ENCODE results near the gene NUDT14.
A peak's percentile ranks its signal among the peaks of the same experiment; 100 is the strongest.

Gene NUDT14

DNA sequence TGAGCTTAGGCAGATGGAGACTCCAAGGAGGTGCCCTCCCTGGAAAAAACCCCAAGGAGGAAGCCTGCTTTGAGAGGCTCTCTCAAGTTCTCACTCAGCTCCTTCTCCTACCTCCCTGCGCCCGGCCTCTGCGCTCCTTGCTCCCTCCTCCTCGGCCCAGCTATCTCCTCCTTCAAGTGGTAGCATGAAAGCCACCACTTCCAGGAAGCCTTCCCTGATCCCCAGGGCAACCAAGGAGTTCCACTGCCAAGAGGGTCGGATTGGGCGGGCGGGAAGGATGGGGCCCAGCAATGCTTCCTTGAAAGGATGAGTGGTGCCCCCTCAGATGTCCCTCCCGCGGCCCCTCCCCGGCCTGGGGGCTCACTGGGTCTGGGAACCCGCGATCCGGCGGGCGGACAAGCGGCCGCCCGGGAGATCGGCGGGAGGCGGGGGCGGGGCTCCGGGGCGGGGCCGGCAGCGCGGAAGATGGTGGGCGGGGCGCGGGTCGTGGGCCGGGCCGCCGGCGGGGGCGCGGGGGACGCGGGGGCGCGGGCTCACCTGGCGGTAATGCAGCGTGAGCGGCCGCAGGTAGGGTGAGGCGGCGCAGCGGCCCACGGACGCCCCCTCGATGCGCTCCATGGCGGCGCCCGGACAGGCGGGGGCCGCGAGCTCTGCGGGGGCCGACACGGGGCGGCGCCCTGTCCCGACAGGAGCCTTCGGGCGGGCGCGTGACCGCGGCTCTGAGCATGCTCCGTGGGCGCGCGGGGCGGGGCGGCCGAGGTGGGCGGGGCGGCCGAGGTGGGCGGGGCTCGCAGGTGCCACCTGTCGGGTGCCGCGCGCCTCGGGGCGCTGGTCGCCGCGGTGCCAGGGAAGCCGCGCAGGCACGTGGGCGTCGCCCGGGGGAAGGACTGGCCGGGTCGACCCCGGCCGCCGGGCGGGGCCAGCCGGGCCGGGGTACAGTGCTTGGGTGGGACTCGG is at the start of gene NUDT14:
Gene NUDT14 (minus strand): TSS at position 721 of the 957 bp plus-strand sequence. CDS start 103 bp downstream, at position 618.
- DNase-seq = peak; percentile 99

DNA sequence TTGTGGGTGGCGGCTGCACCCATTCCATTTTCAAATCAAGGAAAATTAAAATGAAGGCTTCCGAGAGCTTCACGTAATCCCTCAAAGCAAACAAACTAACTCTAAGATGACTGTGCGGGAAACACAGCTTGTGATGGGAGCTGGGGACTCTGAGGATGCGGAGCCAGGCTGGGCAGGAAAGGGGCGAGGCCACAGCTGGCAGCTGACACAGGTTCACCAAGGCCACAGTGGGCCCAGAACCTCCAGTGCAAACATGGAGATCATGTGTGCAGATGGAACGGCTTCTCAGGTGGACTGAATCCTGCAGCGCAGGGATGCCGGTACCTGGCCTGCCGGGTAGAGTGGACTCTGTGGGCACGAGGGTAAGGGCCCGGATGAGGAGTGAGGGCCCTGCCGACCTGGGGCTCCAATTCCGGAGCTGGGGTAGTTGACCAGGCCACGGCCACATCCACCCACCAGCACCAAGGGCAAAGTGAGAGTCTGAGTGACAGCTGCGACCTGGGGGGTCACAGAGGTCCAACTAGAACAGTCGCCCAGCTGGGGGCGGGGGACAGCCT is 48.1 kb upstream of the NUDT14 start:
- DNase-seq = no peak

DNA sequence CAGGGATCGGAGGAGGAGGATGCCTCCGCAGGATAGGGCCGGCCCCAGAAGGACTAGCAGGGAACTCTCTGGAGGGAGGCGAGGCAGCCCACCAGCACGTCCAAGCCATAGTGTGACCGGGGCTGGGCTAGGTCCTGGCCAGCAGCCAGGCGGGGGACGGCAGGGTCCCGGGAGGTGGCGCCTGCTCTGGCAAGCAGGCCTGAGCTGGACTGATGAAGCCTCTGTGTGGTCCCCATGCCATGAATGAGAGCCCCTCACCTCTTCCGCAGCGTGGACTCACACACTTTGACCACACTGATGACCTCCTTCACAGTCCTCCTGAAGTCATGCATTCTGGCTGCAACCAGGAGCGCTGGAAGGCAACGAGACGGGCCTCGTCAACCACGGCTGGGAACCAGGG is 47.5 kb upstream of the NUDT14 start:
- DNase-seq = no peak

DNA sequence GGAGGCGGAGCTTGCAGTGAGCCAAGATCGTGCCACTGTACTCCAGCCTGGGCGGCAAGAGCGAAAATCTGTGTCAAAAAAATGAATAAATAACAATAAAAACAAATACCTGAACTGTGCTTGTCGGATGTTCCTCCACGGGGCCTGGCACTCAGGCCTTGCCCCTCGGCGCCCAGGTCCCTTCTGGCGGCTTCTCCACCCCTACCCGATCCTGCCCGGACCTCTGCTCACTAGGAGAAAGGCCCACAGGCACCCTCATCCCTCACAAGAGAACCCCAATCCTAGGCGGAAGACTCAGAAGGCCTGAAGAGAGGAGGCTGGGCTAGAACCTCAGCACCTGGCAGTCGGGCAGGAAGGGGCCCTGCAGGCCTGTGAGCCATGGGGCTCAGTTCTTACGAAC is 46.2 kb upstream of the NUDT14 start:
- no peak for DNase-seq

DNA sequence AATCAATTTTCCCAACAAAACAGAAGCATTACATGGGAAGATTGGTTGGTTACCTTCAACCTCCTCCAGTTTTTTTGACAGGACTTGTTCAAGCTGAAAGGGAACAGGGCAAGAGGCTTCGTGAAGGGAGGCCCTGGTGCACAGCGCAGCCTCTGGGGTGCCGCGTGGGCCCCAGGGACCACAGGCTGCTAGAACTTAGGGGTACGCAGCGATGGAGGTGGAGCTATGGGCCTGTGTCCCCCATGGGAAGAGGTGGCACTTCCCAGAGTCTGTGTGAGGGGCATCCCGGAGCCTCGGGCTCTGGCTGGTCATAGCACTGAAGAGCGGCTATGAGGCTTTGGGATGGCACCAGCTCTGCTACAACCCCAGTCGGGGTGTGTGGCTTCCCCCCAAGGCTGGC is 45.1 kb upstream of the NUDT14 start:
- DNase-seq = no peak

DNA sequence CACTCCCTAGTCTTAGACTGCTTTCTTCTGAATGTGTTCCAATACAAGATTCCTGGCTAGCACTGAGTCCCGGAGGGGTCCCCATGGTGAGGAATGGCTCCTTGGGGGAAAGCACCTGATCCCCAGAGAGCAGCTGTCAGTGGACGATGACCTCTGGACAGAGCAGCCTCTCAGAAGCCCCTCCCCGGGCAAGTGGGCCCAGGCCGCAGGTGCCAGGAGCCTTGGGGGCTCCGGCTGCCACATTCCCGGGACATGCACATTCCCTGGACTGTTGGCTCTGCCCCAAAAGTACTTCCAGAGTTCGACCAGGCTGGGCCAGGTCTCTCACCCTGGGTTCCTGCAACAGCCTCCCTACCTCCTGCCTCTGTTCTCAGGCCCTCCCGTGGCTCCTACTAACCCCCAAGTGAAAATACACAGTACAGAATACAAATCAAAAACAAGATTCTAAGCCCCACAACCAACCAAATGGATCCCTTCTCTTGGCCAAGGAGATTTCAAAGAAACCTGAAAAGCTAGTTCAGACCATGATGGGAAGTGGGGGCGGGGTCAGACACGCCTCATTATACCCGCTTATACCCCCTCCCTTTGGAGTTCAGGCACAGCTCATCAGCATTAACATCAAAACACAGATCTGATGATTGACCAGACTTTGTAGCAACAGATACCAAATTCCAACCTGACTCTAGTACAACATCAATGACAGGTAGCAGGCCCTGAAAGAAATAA is 43.9 kb upstream of the NUDT14 start:
- no peak for DNase-seq

DNA sequence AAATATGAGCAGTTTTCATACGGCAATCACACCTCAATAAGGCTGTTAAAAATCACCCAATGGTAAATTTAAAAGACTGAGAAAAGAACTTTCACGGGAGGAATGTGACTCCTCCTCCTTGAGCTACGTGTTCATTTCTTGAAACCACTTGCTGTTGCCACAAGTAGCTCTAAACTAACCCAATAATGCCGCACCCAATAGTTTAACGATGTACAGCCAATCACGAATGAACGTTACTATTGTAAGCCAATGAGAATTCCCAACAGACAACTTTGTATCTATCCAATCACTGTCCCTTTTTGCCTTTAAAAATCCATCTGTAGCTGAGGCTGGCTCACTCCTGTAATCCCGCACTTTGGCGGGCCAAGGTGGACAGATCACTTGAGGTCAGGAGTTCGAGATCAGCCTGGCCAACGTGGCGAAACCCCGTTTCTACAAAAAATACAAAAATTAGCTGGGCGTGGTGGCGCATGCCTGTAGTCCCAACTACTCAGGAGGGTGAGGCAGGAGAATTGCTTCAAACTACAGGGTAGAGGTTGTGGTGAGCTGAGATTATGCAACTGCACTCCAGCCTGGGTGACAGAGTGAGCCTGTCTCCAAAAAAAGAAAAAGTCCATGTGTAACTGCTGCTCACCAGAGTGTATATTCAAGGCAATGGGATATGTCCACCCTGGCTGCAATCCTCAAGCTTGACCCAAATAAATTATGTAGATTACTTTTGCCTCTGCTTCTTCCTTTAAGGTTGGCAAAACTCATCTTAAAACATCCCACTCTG is 42.8 kb upstream of the NUDT14 start:
- DNase-seq = no peak

DNA sequence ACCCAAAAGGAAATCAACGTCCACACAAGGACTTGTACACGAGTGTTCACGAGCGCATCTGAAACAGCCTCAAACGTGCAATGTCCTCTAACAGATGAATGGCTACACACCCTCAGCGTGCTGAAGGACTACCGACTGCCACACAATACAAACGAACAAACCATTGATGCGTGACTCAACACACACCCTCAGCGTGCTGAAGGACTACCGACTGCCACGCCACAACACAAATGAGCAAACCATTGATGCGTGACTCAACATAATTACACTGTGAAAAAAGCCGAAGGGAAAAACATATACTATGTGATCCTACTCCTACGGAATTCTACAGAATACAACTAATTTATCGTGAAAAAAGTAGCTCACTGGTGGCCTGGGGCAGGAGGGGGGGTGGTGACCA is 42.1 kb upstream of the NUDT14 start:
- no peak for DNase-seq

DNA sequence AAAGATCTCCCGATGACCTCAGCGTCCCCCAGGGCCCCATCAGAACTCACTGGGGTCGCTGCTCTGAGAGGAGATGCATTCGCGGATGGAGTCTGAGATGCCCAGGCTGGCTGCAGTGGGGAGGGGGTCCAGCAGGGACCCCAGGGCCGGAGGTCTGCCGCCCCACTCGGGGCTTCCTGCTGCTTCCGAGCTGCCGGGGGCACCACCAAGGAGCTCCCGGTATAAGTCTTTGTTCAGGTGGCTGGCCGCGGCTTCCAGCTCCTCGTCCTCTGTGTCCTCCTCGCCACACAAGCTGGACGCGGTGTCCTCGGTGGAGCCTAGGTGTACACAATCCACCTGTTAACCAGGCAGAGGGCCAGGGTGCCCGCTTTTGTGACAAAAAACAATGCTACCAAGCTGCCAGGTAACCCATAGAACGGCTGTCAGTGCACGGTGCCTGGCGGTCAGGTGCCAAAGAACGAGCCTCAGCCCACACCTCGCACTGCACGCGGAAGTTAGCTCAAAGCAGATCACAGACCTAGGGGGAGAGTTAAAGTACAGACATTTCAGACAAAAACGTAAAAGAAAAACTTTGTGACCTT is 40.6 kb upstream of the NUDT14 start:
- DNase-seq = no peak

DNA sequence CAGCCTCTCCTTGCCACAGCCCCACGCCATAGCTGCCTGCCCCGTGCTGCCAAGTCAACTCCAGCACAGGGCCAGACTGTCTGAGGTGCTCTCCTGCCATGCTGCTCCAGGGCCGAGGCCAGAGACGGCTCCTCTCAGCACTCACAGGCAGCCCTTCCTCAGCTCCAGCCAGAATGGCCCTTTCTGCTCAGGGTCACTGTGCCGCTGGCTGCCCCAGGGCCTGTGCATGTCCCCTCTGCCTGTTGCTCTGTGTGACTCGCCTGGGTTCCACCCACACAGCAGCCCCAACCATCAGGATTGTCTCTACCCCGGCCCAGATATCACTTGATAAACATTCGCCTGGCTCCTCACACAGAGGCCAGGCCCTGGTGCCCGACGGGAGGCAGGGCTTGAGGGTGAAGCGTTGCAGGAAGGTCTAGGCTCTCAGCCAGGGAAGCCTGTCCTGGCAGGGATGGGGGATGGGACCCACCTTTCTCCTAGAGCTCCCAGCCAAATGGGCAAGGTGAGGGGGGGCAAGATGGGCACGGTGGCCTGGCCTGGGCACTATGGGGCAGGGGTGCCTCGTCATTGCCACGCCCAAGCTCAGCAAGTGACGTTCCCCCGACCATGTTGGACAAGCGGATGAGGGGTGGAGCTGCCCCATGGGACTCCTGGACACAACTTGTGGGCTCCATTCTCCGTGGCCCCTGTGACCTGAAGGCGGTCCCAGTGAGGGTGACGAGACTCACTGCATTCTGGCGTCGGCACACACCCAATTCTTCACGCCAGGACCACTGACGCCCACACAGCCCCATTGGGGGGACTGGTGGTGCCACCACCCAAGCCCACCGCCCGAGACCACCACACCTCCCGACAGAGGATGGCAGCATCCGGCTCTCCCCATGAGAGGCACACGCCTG is 39.8 kb upstream of the NUDT14 start:
- no peak for DNase-seq

DNA sequence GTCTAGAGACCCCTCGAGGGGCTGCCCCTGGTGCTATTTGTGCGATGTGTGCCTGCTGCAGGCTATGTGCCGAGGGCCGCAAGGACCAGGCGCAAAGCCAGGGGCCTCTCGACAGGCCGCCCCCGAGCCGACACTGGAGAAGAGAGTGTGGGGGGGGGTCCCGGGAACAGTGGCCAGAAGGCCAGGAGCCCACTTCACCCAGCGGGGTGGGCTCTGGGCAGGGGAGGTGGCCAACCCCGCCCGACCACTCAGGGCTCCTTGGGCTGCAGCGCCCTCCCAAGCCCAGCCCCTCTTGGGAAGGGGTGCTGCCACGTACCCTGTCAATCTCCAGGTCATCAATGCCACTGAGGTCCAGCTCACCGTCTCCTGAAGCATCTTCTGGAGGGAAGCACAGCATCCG is 38.6 kb upstream of the NUDT14 start:
- DNase-seq = no peak

DNA sequence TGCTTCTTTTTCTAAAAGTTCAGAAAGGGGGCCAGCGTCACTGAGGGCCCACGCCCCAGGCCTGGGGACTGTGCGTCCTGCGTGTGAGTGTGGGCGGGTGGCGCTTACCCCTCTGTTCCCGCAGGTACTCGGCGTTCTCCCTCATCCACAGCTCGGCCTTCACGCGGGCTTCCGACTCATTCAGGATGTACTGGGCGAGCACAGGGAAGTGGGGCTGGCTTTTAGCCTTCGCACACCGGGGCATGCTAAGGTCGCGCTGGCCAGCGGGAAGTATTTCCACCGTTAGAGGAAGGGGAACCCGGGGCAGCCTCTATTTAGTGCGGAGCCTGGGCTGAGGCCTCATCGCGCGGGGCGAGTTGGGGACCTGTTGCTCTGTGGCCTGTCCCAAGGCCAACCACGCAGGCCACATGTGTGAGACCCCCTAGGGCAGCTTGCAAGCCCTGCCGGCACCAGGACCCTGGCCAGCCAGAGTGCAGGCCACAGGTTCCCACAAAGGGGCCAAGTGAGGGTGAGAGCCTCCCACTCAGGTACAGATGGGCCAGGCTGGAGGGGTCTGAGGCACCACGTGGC is 38.0 kb upstream of the NUDT14 start:
- no peak for DNase-seq

DNA sequence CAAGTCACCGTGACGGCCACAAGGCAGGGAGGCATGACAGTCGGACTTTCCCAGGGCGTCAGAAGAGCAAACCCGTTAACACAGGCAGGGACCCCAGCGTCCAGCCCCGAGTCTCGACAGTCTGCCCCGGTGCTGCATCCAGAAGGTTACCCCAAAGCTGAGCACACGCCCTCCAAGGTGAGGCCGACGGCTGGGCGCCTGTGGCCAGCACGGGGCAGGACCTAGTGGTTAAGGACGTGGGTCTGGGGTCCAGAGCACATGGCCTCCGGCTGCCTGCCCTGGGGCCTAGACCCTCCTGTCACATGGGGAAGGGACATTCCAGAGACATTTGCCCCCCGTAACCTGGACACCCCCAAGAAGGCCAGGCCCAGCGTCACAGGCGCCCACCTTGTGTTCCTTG is 37.5 kb upstream of the NUDT14 start:
- no peak for DNase-seq

DNA sequence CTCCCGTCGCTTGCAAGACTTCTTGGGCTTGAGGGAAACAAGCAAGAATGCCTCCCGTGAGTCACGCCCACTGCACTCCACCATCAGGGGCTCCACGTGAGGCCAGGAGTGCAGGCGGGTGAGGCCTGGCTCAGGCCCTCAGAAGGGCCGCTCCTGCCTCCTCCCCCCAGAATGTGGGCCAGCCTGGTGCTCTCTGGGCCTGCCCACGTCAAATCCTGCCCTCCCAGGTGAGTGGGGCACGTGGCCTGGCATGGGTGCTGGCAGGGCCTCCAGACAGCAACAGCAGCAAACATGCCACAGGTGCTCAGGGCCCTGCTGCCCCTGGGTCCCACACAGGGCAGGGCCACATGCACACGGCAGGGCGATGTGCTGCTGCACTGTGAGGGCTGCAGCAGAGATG is 36.7 kb upstream of the NUDT14 start:
- no peak for DNase-seq

DNA sequence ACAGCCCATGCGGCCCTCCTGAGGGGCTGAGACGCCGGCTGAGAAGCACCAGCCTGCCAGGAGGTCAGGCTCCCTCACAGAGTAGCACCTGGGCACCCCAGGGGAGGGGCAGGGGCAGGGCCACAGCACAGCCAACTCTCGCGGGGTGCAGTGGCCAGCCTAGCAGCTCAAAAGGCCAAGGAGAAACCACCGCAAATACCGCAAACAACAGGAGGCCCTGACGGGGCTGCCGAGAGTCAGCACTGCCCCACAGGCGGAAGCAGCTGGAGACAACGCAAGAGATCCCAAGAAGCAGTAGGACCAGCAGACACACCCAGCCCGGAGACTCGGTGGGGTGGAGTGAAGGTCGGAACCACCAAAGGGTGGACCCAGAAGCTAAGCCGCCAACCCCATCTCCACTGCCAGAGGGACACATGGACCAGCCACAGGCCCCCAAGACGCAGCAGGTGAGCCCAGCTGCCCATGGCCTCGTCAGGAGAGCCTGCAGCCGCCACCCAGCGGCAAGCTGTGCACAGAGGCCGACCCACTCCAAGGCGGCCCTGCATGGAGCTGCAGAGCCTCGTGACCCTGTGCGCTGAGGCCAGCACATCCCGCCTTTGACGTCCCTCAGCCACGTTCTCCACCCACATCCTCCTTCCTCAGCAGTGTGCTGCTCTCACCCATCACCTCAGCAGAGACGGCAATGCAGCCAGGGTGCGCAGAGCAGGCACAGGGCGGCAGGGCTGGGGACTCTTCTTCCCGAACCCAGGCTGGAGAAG is 35.6 kb upstream of the NUDT14 start:
- no peak for DNase-seq

DNA sequence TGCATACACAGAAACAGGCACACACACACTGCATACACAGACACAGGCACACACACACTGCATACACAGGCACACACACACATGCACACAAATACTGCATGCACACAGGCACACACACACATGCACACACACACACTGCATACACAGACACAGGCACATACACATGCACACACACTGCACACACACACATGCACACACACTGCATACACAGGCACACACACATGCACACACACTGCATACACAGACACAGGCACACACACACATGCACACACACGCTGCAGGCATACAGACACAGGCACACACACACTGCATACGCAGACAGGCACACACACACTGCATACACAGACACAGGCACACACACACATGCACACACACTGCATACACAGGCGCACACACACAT is 34.5 kb upstream of the NUDT14 start:
- no peak for DNase-seq

DNA sequence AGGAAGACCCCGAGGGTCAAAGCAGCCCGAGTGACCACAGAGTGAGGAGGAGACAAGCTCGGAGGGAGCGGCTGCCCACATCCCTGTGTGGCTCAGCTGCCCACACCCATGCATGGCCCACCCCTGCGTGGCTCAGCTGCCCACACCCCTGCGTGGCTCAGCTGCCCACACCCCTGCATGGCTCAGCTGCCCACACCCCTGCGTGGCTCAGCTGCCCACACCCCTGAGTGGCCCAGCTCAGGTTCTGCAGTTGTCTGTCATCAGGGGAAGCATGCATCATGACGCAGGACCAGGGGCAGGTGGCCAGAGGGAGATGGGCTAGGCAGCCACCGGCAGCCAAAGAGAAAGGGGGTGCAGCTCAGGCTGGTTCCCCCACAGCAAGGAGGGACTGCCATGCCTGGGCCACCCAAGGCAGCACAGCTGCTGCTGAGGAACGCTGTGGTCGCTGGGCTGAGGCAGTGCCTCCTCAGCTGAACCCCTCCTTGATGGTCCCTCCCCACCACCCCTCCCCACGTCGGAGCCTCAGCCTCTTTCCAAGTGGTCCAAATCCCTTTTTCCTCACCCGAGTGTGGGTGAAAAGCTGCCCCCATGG is 33.3 kb upstream of the NUDT14 start:
- DNase-seq = no peak

DNA sequence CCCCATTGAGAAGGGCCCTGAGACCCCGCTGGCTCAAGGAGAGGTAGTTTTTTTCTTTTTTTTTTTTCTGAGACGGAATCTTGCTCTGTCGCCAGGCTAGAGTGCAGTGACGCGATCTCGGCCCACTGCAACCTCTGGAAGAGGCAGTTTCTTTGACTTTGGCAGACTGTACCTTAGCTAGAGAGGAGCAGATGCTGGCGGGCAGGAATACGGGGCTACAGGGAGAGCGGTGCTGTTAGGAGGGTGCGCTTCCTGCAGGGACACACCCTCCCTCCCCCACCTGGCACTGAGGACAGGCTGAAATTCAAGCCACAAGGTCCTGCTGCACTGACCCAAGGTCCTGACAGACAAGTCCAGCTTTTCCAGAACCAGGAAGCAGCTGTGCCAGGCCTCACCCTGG is 32.2 kb upstream of the NUDT14 start:
- DNase-seq = no peak

DNA sequence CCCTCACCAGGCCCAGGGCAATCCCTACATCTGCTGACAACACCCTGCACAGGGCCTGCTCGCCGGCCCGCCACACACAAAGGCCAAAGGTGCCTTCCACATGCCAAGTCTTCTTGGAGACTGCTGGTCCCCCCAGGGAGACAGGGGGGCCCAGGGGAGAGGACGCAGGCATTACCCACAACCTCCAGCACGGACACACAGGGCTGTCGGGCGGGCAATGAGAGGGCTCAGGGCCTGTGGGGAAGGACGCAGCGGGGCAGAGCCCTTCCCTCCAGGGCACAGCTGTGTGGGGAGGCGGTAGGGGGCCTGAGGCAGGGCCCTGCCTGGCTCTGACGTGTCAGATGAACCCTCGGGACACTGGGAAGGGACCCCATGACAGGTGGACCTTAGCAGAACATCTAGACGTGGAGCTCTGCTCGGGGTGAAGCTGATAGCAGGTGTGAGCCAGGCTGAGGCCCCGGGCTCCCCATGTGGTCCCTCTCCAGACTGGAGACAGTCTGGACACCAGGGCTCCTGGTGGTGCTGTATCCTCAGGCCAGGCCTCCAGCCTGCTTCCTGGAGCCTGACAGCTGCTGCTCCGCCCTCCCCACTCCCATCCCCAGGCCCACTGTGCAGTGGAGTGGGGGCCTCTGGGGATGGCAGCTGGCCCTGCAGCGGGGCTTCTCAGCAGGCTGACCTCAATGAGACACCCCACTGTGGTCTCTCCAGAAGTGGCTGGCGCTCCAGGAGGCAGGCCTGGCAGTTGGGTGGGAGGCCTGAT is 31.6 kb upstream of the NUDT14 start:
- DNase-seq = no peak

Measured in 8988T (cell line).